ENCODE results near the gene TMOD3. TPM values are rescaled to one million over a fixed set of nuclear protein-coding genes. Genes with fewer than 3 reads are reported as not detected.

The TMOD3 gene
- total and polyA plus RNA-seq, 2 donors (not counting 3 experiments of a cell fraction or from before 2014, with no cell fraction given): 10.4 to 64.3 TPM

DNA sequence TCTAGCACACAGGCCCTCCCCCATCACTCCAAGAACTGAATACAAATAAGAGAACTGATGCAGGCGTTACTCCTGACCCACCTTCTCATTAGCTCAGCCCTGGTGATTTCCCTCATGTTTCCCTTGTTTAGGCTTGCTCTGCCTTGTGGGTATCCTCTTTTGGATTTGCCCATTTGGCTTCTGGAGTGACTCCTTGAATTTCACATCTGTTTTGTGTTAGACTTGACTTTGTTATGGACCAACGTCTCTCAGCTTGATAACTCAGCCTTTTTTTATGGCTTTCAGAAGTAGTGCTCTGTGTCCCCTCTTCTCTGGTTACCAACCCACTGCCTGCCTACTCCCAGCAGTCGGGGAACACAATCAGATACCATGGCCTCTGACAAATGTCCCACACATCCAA, 11.3 kb upstream of the TMOD3 start:
- Histone ChIP-seq H3K27ac (ENCODE audit: insufficient read depth, low read depth, low read length) (no peak overlapping the region), H3K9me3 (replicated peaks; ENCODE audit: control insufficient read depth, insufficient read depth, low read length) (no peaks in the 10 kb centered on the region), H3K79me2 (ENCODE audit: control insufficient read depth, insufficient read depth, low read length) (no peaks in the 10 kb centered on the region), H3K4me2 (ENCODE audit: insufficient read depth, low read length) (no peak overlapping the region), H2AFZ (ENCODE audit: low read depth, low read length) (no peak overlapping the region), H3K9ac (replicated peaks; ENCODE audit: extremely low read depth, insufficient read depth, low read length) (no peak overlapping the region), H3K27me3 (ENCODE audit: control insufficient read depth in 2 of 2, insufficient read depth in 2 of 2, low read length in 2 of 2) (no peaks in the 10 kb centered on the region), H3K36me3 (ENCODE audit: control insufficient read depth in 2 of 2, extremely low read depth in 1 of 2, insufficient read depth in 2 of 2, low read length in 2 of 2) (no peaks in the 10 kb centered on the region), H3K9me1 (replicated peaks; ENCODE audit: control insufficient read depth, extremely low read depth, insufficient read depth, low read length) (no peaks in the 10 kb centered on the region), H3K4me1 (ENCODE audit: control insufficient read depth, extremely low read depth, insufficient read depth, low read length) (peaks cover 5% of the 10 kb centered on the region), H3K4me3 (replicated peaks in 1 of 3; ENCODE audit: insufficient read depth in 1 of 3, low read depth in 1 of 3, low read length in 3 of 3) (no peak overlapping the region), H4K20me1 (replicated peaks; ENCODE audit: control insufficient read depth, extremely low read depth, insufficient read depth, low read length) (no peaks in the 10 kb centered on the region)
- FAIRE-seq (no peak), DNase-seq (ENCODE audit: low read depth, low spot score) (no peak)
- TF ChIP-seq, protein P1, sequence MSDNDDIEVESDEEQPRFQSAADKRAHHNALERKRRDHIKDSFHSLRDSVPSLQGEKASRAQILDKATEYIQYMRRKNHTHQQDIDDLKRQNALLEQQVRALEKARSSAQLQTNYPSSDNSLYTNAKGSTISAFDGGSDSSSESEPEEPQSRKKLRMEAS (IDR thresholded peaks at IDR 0.05; ENCODE audit: insufficient read depth, insufficient read length): no peak
- TF ChIP-seq, protein P2, sequence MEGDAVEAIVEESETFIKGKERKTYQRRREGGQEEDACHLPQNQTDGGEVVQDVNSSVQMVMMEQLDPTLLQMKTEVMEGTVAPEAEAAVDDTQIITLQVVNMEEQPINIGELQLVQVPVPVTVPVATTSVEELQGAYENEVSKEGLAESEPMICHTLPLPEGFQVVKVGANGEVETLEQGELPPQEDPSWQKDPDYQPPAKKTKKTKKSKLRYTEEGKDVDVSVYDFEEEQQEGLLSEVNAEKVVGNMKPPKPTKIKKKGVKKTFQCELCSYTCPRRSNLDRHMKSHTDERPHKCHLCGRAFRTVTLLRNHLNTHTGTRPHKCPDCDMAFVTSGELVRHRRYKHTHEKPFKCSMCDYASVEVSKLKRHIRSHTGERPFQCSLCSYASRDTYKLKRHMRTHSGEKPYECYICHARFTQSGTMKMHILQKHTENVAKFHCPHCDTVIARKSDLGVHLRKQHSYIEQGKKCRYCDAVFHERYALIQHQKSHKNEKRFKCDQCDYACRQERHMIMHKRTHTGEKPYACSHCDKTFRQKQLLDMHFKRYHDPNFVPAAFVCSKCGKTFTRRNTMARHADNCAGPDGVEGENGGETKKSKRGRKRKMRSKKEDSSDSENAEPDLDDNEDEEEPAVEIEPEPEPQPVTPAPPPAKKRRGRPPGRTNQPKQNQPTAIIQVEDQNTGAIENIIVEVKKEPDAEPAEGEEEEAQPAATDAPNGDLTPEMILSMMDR (IDR thresholded peaks at IDR 0.05; ENCODE audit: extremely low read depth in 1 of 2, insufficient read depth in 1 of 2, low read depth in 1 of 2, low read length in 2 of 2): no peak
- TF ChIP-seq POLR2A (IDR thresholded peaks at IDR 0.05; ENCODE audit: low read depth, low read length) (no peak), MYC (IDR thresholded peaks at IDR 0.05; ENCODE audit: low read depth, low read length) (no peak), EZH2 (IDR thresholded peaks at IDR 0.05; ENCODE audit: borderline replicate concordance, low read depth, low read length, severe bottlenecking) (no peak), GATA2 (IDR thresholded peaks at IDR 0.05; ENCODE audit: insufficient read depth, insufficient read length, low read depth, low read length) (no peak), FOS (IDR thresholded peaks at IDR 0.05; ENCODE audit: borderline replicate concordance, insufficient read depth, low read length) (no peak), JUN (IDR thresholded peaks at IDR 0.05; ENCODE audit: borderline replicate concordance, insufficient read depth, insufficient read length, low read depth) (no peak), POLR2AphosphoS5 (IDR thresholded peaks at IDR 0.05; ENCODE audit: insufficient read depth, low read depth, low read length) (no peak)
- ChIA-PET CTCF (no interaction called here), POLR2A (no interaction called here)
- dilution Hi-C loops (cut with MboI; ENCODE audit: extremely low pct_ligation_motif_present, low sequenced_read_pairs): no loop called here
- BruUV-seq (replicated peaks): no TSS peak
- intact Hi-C loops (cut with micrococcal nuclease): no loop called here
